Body of pancreas (tissue), 4 donors: Measurements from ENCODE around the gene VWF.

Experiments
- POLR2A ChIP-seq, 3 donors: fragments of 450-650 bp; IDR thresholded peaks; one replicate each; pipeline ENCODE4 v1.6.1; 2016; ENCODE audit warnings: antibody characterized with exemption in 3 of 3, mild to moderate bottlenecking in 2 of 3
- TF ChIP-seq, protein P1 (sequence below), 7 experiments: fragments of 450-650 bp in 4 of 7; fragments of 200-600 bp in 3 of 7; sonication (generic) in 3 of 7; IDR thresholded peaks; one replicate each; pipeline ENCODE4 v1.5.1; 2016 to 2019; ENCODE audit warnings: antibody characterized with exemption in 7 of 7

DNA sequence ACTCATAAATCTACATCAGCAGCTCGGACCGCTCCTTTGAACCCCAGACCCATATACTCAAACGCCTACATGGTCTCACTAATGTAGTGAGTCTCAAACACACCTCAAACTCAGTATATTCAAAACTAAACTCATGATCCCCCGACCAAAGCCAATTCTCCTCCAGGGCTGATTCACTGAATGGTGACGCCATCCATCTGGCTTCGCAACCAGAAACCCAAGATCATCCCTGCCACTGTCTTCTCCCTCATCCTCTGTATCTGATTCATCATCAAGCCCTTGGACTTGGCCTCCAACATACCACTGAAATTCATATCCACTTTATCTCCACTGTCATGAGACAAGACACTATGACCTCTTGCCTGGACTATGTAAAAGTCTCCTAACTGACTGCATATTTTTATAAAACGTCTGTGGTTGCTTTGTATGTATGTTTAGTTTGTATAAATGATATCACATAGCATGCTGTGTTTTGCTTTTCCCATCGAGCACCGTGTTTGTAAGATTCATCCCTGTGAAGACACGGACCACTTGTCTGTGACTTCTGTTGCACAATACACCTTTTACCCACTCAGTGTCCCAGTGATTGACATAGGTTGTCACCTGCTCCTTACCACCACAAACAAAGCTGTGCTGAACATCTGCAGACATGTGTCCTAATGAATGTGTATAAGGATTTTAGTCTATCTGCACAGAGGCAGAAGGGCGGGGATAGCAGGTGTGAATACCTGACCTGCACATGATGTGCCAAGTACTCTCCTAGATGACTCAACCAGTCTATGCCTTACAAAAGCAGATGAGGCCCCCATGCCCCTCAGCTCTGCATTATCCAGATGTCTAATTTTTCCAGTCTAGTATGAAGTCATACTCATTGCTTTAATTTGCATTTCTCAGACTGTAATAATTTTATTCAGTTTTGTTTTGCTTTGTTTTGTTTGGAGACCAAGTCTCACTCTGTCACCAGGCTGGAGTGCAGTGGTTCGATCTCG lies 76.9 kb downstream of the VWF start:
- TF ChIP-seq, protein P1, sequence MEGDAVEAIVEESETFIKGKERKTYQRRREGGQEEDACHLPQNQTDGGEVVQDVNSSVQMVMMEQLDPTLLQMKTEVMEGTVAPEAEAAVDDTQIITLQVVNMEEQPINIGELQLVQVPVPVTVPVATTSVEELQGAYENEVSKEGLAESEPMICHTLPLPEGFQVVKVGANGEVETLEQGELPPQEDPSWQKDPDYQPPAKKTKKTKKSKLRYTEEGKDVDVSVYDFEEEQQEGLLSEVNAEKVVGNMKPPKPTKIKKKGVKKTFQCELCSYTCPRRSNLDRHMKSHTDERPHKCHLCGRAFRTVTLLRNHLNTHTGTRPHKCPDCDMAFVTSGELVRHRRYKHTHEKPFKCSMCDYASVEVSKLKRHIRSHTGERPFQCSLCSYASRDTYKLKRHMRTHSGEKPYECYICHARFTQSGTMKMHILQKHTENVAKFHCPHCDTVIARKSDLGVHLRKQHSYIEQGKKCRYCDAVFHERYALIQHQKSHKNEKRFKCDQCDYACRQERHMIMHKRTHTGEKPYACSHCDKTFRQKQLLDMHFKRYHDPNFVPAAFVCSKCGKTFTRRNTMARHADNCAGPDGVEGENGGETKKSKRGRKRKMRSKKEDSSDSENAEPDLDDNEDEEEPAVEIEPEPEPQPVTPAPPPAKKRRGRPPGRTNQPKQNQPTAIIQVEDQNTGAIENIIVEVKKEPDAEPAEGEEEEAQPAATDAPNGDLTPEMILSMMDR (IDR thresholded peaks at IDR 0.05), result no peak
- no peak for TF ChIP-seq POLR2A (IDR thresholded peaks at IDR 0.05)
